ENCODE data around the gene THOC2. TPM values are rescaled to one million over a fixed set of nuclear protein-coding genes. Genes with fewer than 3 reads are reported as not detected.

THOC2 gene
- total RNA-seq, 6 experiments from 2014 or later = 24.0 to 39.8 (median 29.6) TPM

Small RNAs within 50 kb of the gene (small RNA-seq; reads per million reads assigned to genes)
- gene AL030996.1 (0 reads per million in 2 experiments), gene RNU7-69P (0 reads per million in 2 experiments)

Other genes with a start within 250 kb of the THOC2 start
- 10 to 100 TPM; 15.4 to 28.0 (median 24.7) TPM for gene XIAP, start 127.0 kb upstream of the THOC2 start, total RNA-seq
- 10 to 100 TPM; 17.1 to 27.5 (median 23.9) TPM for gene STAG2, start 228.7 kb upstream of the THOC2 start, total RNA-seq

Measured in right lobe of liver (tissue), 5 donors.